Liver (tissue), 9 donors: ENCODE measurements around the gene EEF1AKMT2. TPM values are rescaled to one million over a fixed set of nuclear protein-coding genes. Genes with fewer than 3 reads are reported as not detected.

Experiments used
- DNase-seq: peaks from one replicate; pipeline ENCODE4 v3.0.0-alpha.2; 2017; ENCODE audit warnings: low spot score
- H3K27ac ChIP-seq, 2 donors: one replicate each; pipeline ENCODE4 v1.7.0; 2013; ENCODE audit warnings: inconsistent platforms in 2 of 2, low read length in 2 of 2, control low read depth in 1 of 2, low read depth in 1 of 2, mild to moderate bottlenecking in 1 of 2
- H3K27me3 ChIP-seq, 4 donors: one replicate each; pipeline versions ENCODE4 v1.6.1 to v1.7.0; 2013; ENCODE audit warnings: low read length in 3 of 4, inconsistent platforms in 1 of 4, mild to moderate bottlenecking in 1 of 4, moderate library complexity in 1 of 4; ENCODE audit not compliant: control insufficient read depth in 4 of 4, insufficient read depth in 4 of 4
- H3K36me3 ChIP-seq, 4 donors: one replicate each; pipeline versions ENCODE4 v1.6.1 to v1.7.0; 2013; ENCODE audit warnings: low read length in 3 of 4, mild to moderate bottlenecking in 3 of 4, low read depth in 1 of 4, moderate library complexity in 1 of 4; ENCODE audit not compliant: control insufficient read depth in 4 of 4, insufficient read depth in 3 of 4
- H3K4me1 ChIP-seq, 4 donors: one replicate each; pipeline versions ENCODE4 v1.6.1 to v1.7.0; 2013; ENCODE audit warnings: low read length in 3 of 4, mild to moderate bottlenecking in 3 of 4, moderate library complexity in 1 of 4; ENCODE audit not compliant: control insufficient read depth in 4 of 4, insufficient read depth in 4 of 4
- H3K4me3 ChIP-seq, 3 donors: one replicate each; pipeline versions ENCODE4 v1.6.1 to v1.7.0; 2013; ENCODE audit warnings: low read length in 3 of 3, control low read depth in 1 of 3, low read depth in 1 of 3, mild to moderate bottlenecking in 1 of 3
- H3K9ac ChIP-seq, 2 donors: one replicate each; pipeline ENCODE4 v1.7.0; 2013; ENCODE audit warnings: low read length in 2 of 2, mild to moderate bottlenecking in 2 of 2, moderate library complexity in 2 of 2, control low read depth in 1 of 2, low read depth in 1 of 2
- H3K9me3 ChIP-seq, 4 donors: one replicate each; pipeline versions ENCODE4 v1.6.1 to v1.7.0; 2013; ENCODE audit warnings: low read length in 3 of 4; ENCODE audit not compliant: control insufficient read depth in 4 of 4
- EGR1 ChIP-seq, 2 donors: IDR thresholded peaks; 2 replicates each; pipeline ENCODE4 v1.6.1; 2016 to 2018; ENCODE audit warnings: antibody characterized with exemption in 2 of 2, low read depth in 2 of 2
- FOXA2 ChIP-seq: IDR thresholded peaks from 2 replicates; pipeline ENCODE4 v1.6.1; 2016; ENCODE audit warnings: antibody characterized with exemption
- GABPA ChIP-seq, 2 donors: IDR thresholded peaks in 1 of 2; conservative IDR thresholded peaks in 1 of 2; 2 replicates each; pipeline ENCODE4 v1.6.1; 2016; ENCODE audit warnings: antibody characterized with exemption in 2 of 2, mild to moderate bottlenecking in 1 of 2, moderate library complexity in 1 of 2
- HNF4G ChIP-seq: IDR thresholded peaks from 2 replicates; pipeline ENCODE4 v1.6.1; 2016; ENCODE audit warnings: antibody characterized with exemption
- NR2F2 ChIP-seq: IDR thresholded peaks from 2 replicates; pipeline ENCODE4 v1.6.1; 2016; ENCODE audit warnings: antibody characterized with exemption
- RAD21 ChIP-seq, 2 donors: IDR thresholded peaks; 2 replicates each; pipeline ENCODE4 v1.6.1; 2016; ENCODE audit warnings: antibody characterized with exemption in 2 of 2, mild to moderate bottlenecking in 2 of 2
- RXRA ChIP-seq, 2 donors: IDR thresholded peaks; 2 replicates each; pipeline ENCODE4 v1.6.1; 2017 to 2018; ENCODE audit warnings: antibody characterized with exemption in 2 of 2, mild to moderate bottlenecking in 1 of 2
- SP1 ChIP-seq: IDR thresholded peaks from 2 replicates; pipeline ENCODE4 v1.6.1; 2018; ENCODE audit warnings: antibody characterized with exemption, mild to moderate bottlenecking
- WGBS: extraction: QIAGEN DNeasy Blood & Tissue Kit; methylation state at CpG from one replicate; pipeline ENCODE4 v1.1.7; 2013; 5-methylcytosine and 5-hydroxymethylcytosine counted together
- polyA plus RNA-seq, 2 donors: library from polyadenylated mRNA; stranded (reverse) in 1 of 2; unstranded in 1 of 2; fragments of 200-250 nt in 1 of 2; fragments of >200 nt in 1 of 2; fragmentation: Nextera tagmentation in 1 of 2; extraction: Ambion mirVana in 1 of 2; gene quantifications; one replicate each; pipeline versions ENCODE4 v1.2.1 to v1.2.3, GENCODE V29; 2013 to 2015
- total RNA-seq, 2 donors: library from RNA; depleted of rRNA; stranded (reverse); fragments of >200 nt; gene quantifications; one replicate each; pipeline ENCODE4 v1.2.3, GENCODE V29; 2014
- TF ChIP-seq, protein P1 (sequence below): IDR thresholded peaks from 2 replicates; pipeline ENCODE4 v1.6.1; 2016; ENCODE audit warnings: antibody characterized with exemption
- TF ChIP-seq, protein P2 (sequence below): IDR thresholded peaks from 2 replicates; pipeline ENCODE4 v1.6.1; 2016; ENCODE audit warnings: antibody characterized with exemption, mild to moderate bottlenecking
- donor health status: healthy.
- donor health status: healthy.
- donor health status: healthy.
- donor health status: healthy.
- donor health status: healthy.

EEF1AKMT2 gene
- total and polyA plus RNA-seq, 4 donors = 5.9 to 12.7 (median 8.5) TPM

DNA sequence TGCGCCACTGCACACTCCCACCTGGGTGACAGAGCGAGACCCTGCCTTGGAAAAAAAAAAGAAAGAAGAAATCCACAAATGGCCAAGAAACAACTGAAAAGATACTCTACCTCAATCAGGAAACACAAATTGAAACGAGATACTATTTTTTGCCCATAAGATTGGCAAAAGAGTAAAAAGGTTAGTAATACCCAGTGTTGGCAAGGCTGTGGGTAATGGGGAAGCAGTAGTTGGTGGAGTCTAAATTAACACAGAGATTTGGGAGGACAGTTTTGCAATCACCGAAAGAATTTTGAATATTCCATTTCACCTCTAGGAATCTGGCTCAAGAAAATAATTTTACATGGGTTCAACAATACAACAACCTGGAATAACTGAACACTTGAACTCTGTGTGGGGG is 29.8 kb upstream of the EEF1AKMT2 start:
- Histone ChIP-seq H3K9ac (no peak overlapping the region), H3K4me1 (no peaks in the 10 kb centered on the region), H3K4me3 (no peak overlapping the region), H3K9me3 (no peaks in the 10 kb centered on the region), H3K27me3 (no peaks in the 10 kb centered on the region), H3K27ac (no peak overlapping the region), H3K36me3 (peaks cover 2 to 22% (median 17%) of the 10 kb centered on the region in 4 donors)
- TF ChIP-seq RXRA (IDR thresholded peaks at IDR 0.05) = no peak
- TF ChIP-seq GABPA (IDR thresholded peaks at IDR 0.05 in 1 of 2, conservative IDR thresholded peaks at IDR 0.05 in 1 of 2) = no peak
- TF ChIP-seq, protein P1, sequence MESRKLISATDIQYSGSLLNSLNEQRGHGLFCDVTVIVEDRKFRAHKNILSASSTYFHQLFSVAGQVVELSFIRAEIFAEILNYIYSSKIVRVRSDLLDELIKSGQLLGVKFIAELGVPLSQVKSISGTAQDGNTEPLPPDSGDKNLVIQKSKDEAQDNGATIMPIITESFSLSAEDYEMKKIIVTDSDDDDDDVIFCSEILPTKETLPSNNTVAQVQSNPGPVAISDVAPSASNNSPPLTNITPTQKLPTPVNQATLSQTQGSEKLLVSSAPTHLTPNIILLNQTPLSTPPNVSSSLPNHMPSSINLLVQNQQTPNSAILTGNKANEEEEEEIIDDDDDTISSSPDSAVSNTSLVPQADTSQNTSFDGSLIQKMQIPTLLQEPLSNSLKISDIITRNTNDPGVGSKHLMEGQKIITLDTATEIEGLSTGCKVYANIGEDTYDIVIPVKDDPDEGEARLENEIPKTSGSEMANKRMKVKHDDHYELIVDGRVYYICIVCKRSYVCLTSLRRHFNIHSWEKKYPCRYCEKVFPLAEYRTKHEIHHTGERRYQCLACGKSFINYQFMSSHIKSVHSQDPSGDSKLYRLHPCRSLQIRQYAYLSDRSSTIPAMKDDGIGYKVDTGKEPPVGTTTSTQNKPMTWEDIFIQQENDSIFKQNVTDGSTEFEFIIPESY = no peak
- TF ChIP-seq FOXA2 = no peak
- no peak for TF ChIP-seq NR2F2
- no peak for TF ChIP-seq EGR1 (IDR thresholded peaks at IDR 0.05; ENCODE audit: low read depth in 2 of 2)
- TF ChIP-seq, protein P2, sequence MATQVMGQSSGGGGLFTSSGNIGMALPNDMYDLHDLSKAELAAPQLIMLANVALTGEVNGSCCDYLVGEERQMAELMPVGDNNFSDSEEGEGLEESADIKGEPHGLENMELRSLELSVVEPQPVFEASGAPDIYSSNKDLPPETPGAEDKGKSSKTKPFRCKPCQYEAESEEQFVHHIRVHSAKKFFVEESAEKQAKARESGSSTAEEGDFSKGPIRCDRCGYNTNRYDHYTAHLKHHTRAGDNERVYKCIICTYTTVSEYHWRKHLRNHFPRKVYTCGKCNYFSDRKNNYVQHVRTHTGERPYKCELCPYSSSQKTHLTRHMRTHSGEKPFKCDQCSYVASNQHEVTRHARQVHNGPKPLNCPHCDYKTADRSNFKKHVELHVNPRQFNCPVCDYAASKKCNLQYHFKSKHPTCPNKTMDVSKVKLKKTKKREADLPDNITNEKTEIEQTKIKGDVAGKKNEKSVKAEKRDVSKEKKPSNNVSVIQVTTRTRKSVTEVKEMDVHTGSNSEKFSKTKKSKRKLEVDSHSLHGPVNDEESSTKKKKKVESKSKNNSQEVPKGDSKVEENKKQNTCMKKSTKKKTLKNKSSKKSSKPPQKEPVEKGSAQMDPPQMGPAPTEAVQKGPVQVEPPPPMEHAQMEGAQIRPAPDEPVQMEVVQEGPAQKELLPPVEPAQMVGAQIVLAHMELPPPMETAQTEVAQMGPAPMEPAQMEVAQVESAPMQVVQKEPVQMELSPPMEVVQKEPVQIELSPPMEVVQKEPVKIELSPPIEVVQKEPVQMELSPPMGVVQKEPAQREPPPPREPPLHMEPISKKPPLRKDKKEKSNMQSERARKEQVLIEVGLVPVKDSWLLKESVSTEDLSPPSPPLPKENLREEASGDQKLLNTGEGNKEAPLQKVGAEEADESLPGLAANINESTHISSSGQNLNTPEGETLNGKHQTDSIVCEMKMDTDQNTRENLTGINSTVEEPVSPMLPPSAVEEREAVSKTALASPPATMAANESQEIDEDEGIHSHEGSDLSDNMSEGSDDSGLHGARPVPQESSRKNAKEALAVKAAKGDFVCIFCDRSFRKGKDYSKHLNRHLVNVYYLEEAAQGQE = no peak
- TF ChIP-seq SP1 = no peak
- WGBS = 97% methylated on average over 4 of the region's 4 CpGs
- DNase-seq = no peak

DNA sequence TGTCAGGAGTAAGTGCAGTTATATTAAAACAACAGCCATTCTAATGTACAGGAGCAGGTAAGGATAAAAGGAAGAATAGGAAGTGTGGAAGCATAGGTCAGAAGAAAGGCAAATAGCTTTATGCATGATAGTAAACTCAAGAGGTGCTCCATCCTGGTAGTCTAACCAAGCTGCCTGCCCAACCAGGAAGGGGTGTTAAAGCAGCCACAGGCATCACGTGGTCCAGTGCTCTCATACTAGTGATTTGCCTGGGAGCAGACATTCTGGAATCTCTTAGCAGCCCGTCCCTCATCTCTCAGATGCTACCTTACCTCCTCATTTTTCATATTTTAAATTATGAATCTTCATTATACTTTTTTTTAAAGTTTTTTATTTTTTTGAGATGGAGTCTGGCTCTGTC is 28.4 kb upstream of the EEF1AKMT2 start:
- no peaks in the 10 kb centered on the region for H3K9me3 ChIP-seq
- peaks cover 2 to 18% (median 14%) of the 10 kb centered on the region in 4 donors for H3K36me3 ChIP-seq
- WGBS = 98% methylated on average over 2 of the region's 2 CpGs

More for the DNA sequence above, 28.4 kb upstream of the EEF1AKMT2 start:
- Histone ChIP-seq H3K4me3 (no peak overlapping the region), H3K9ac (no peak overlapping the region), H3K27ac (no peak overlapping the region), H3K27me3 (no peaks in the 10 kb centered on the region), H3K4me1 (no peaks in the 10 kb centered on the region)
- DNase-seq = no peak
- TF ChIP-seq, protein P1 = no peak
- no peak for TF ChIP-seq HNF4G
- TF ChIP-seq RXRA (IDR thresholded peaks at IDR 0.05) = no peak
- no peak for TF ChIP-seq GABPA (IDR thresholded peaks at IDR 0.05 in 1 of 2, conservative IDR thresholded peaks at IDR 0.05 in 1 of 2)
- no peak for TF ChIP-seq FOXA2
- TF ChIP-seq RAD21 (IDR thresholded peaks at IDR 0.05) = no peak
- no peak for TF ChIP-seq EGR1 (IDR thresholded peaks at IDR 0.05; ENCODE audit: low read depth in 2 of 2)
